HEK293 (cell line): ENCODE data around the gene ATP13A3.

Source experiments
- CTCF ChIA-PET: fragments of 350-600 bp; formaldehyde crosslinking; extraction: SDS; loops from one replicate; lab custom pipeline; 2021; ENCODE audit warnings: antibody characterized with exemption; lab: Yijun Ruan, JAX
- POLR2A ChIA-PET: fragments of 300-600 bp; formaldehyde crosslinking; extraction: SDS; loops from one replicate; lab custom pipeline; 2020; ENCODE audit warnings: antibody characterized with exemption, inconsistent platforms; lab: Yijun Ruan, JAX
- H3K27ac ChIP-seq: fragments of 200-500 bp; sonication (Bioruptor generic); 2 replicates; pipeline ENCODE4 v1.5.1; 2014; ENCODE audit warnings: low read depth, low read length, control low read depth, inconsistent platforms; ENCODE audit errors: extremely low read depth
- H3K36me3 ChIP-seq, 2 experiments: fragments of 200-500 bp in 1 of 2; sonication (Bioruptor generic) in 1 of 2; 1 replicate in 1 of 2; 2 replicates in 1 of 2; pipeline ENCODE4 v1.5.1; 2014 to 2017; ENCODE audit warnings: inconsistent platforms in 2 of 2, low read length in 2 of 2; ENCODE audit not compliant: control insufficient read depth in 2 of 2, insufficient read depth in 1 of 2
- H3K4me1 ChIP-seq: fragments of 200-500 bp; sonication (Bioruptor generic); 2 replicates; pipeline ENCODE4 v1.5.1; 2014; ENCODE audit warnings: mild to moderate bottlenecking, low read length, inconsistent platforms; ENCODE audit not compliant: control insufficient read depth, insufficient read depth
- H3K4me3 ChIP-seq: 2 replicates; pipeline ENCODE4 v1.5.1; 2011; ENCODE audit warnings: low read depth, mild to moderate bottlenecking, control low read depth, low read length, moderate library complexity
- H3K9me3 ChIP-seq: fragments of 200-500 bp; sonication (Bioruptor generic); 2 replicates; pipeline ENCODE4 v1.5.1; 2014; ENCODE audit warnings: low read depth, low read length, inconsistent platforms; ENCODE audit not compliant: control insufficient read depth, insufficient read depth
- FEZF1 ChIP-seq: fragments of 450-650 bp; formaldehyde crosslinking; IDR thresholded peaks from 2 replicates; pipeline ENCODE4 v1.5.1; 2016; ENCODE audit warnings: missing biosample characterization, missing genetic modification characterization
- OSR2 ChIP-seq: fragments of 450-650 bp; formaldehyde crosslinking; IDR thresholded peaks from 2 replicates; pipeline ENCODE4 v1.5.1; 2016; ENCODE audit warnings: missing biosample characterization, missing genetic modification characterization
- ZNF155 ChIP-seq: fragments of 450-650 bp; formaldehyde crosslinking; IDR thresholded peaks from 2 replicates; pipeline ENCODE4 v1.5.1; 2016; ENCODE audit warnings: missing biosample characterization, missing genetic modification characterization
- ZNF266 ChIP-seq: fragments of 450-650 bp; formaldehyde crosslinking; IDR thresholded peaks from 2 replicates; pipeline ENCODE4 v1.5.1; 2016; ENCODE audit warnings: missing biosample characterization, missing genetic modification characterization, low read depth
- ZNF37A ChIP-seq: fragments of 450-650 bp; IDR thresholded peaks from 2 replicates; pipeline ENCODE4 v1.5.1; 2018; ENCODE audit warnings: missing biosample characterization, missing genetic modification characterization
- ZNF391 ChIP-seq: fragments of 450-650 bp; formaldehyde crosslinking; IDR thresholded peaks from 2 replicates; pipeline ENCODE4 v1.5.1; 2016; ENCODE audit warnings: low read depth, missing biosample characterization, missing genetic modification characterization, borderline replicate concordance
- ZNF558 ChIP-seq: fragments of 450-650 bp; formaldehyde crosslinking; IDR thresholded peaks from 2 replicates; pipeline ENCODE4 v1.5.1; 2016; ENCODE audit warnings: missing biosample characterization, missing genetic modification characterization
- ZNF585B ChIP-seq: fragments of 450-650 bp; formaldehyde crosslinking; IDR thresholded peaks from 2 replicates; pipeline ENCODE4 v1.5.1; 2016; ENCODE audit warnings: missing biosample characterization, missing genetic modification characterization
- ZNF629 ChIP-seq: fragments of 450-650 bp; formaldehyde crosslinking; IDR thresholded peaks from 2 replicates; pipeline ENCODE4 v1.5.1; 2017; ENCODE audit warnings: missing biosample characterization, missing genetic modification characterization
- ZNF664 ChIP-seq: fragments of 450-650 bp; formaldehyde crosslinking; IDR thresholded peaks from 2 replicates; pipeline ENCODE4 v1.5.1; 2016; ENCODE audit warnings: missing biosample characterization, missing genetic modification characterization
- ZNF747 ChIP-seq: fragments of 450-650 bp; formaldehyde crosslinking; IDR thresholded peaks from 2 replicates; pipeline ENCODE4 v1.5.1; 2016; ENCODE audit warnings: missing biosample characterization, missing genetic modification characterization
- TF ChIP-seq, protein P1 (sequence below): fragments of 450-650 bp; formaldehyde crosslinking; IDR thresholded peaks from 2 replicates; pipeline ENCODE4 v1.5.1; 2017; ENCODE audit warnings: missing biosample characterization, missing genetic modification characterization
- TF ChIP-seq, protein P2 (sequence below): fragments of 450-650 bp; formaldehyde crosslinking; IDR thresholded peaks from 2 replicates; pipeline ENCODE4 v1.5.1; 2016; ENCODE audit warnings: missing biosample characterization, missing genetic modification characterization
- TF ChIP-seq, protein P3 (sequence below): fragments of 450-650 bp; formaldehyde crosslinking; IDR thresholded peaks from 2 replicates; pipeline ENCODE4 v1.5.1; 2016; ENCODE audit warnings: missing biosample characterization, missing genetic modification characterization

The ATP13A3 gene

DNA sequence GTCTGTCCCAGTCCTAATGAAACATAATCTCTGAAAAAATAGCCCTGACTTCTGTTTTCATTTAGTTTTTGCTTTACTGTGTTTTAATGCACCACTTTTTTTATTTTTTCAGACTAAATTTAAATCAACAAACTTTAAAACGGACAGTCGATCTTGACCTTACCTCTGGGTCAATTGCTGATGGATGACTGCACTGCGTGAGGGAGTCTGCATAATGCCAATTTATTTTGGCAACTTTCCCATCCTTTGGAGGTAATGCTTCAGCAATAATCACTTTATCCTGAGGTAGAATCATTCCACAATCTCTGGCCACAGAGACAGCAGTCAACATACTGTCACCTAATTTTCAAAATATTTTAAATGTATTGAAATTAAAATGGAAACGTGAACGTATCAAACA is 55.2 kb downstream of the ATP13A3 start:
- POLR2A ChIA-PET, result no interaction called here

DNA sequence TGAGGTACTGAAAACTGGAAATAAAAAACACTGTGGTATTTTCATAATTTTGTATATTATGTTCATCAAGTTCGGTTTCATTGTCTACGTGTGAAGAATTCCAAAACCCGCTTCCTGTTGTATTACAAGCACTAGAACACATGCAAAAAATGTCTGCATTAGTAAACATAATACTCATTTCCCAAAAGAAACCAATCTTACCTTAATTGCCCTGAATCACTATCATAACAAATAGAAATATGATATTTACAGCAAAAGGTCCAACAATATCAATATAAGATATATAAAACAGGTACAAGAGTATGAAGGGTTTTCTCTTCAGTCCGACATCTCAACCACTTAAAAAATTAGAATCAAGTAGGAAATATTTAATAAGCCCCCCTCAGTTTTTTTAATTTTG is 61.4 kb downstream of the ATP13A3 start:
- CTCF ChIA-PET, result no interaction called here
- POLR2A ChIA-PET, result no interaction called here
- no peak for TF ChIP-seq ZNF558 (tag by site-specific recombination)
- TF ChIP-seq, protein P1, sequence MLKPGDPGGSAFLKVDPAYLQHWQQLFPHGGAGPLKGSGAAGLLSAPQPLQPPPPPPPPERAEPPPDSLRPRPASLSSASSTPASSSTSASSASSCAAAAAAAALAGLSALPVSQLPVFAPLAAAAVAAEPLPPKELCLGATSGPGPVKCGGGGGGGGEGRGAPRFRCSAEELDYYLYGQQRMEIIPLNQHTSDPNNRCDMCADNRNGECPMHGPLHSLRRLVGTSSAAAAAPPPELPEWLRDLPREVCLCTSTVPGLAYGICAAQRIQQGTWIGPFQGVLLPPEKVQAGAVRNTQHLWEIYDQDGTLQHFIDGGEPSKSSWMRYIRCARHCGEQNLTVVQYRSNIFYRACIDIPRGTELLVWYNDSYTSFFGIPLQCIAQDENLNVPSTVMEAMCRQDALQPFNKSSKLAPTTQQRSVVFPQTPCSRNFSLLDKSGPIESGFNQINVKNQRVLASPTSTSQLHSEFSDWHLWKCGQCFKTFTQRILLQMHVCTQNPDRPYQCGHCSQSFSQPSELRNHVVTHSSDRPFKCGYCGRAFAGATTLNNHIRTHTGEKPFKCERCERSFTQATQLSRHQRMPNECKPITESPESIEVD (tag by site-specific recombination), result peak; percentile 55; the same call in 1 of the 2 replicates
- TF ChIP-seq ZNF629 (tag by site-specific recombination), result 0 out of 2 replicates have a peak, but pooled peaks have one; percentile 9
- peaks cover 10% of the 10 kb centered on the region for H3K4me1 ChIP-seq
- no peak overlapping the region for H3K4me3 ChIP-seq
- peaks cover 26 to 73% of the 10 kb centered on the region in 2 experiments for H3K36me3 ChIP-seq
- no peak overlapping the region for H3K27ac ChIP-seq
- H3K9me3 ChIP-seq, result no peaks in the 10 kb centered on the region

More for the DNA sequence above, 55.2 kb downstream of the ATP13A3 start:
- Histone ChIP-seq H3K4me3 (no peak overlapping the region), H3K4me1 (peaks cover 8% of the 10 kb centered on the region; the same call in 1 of the 2 replicates), H3K9me3 (no peaks in the 10 kb centered on the region), H3K27ac (no peak overlapping the region), H3K36me3 (peaks cover 20 to 85% of the 10 kb centered on the region in 2 experiments)
- CTCF ChIA-PET, result no interaction called here
- no peak for TF ChIP-seq ZNF747 (tag by site-specific recombination)
- peak; percentile 26; the same call in 1 of the 2 replicates for TF ChIP-seq FEZF1 (tag by site-specific recombination)
- TF ChIP-seq, protein P1 (tag by site-specific recombination), result peak; percentile 69
- no peak for TF ChIP-seq ZNF391 (tag by site-specific recombination)

DNA sequence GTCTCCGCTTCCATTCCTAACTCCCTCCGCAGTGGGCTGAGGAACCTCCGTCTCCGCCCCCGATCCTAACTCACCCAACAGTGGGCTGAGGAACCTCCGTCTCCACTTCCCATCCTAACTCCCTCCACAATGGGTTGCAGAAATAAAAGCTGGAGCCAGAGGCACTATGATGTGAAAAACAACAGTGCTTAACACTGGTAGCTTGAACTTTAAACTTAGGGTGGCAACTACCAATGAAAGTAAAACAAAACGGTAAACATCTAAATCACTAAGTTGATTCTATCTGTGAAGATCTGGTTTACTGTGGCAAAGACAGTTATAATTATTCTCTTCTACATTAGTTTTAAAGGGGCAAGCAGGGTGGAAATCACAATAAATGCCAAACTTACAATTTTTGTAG is 61.8 kb downstream of the ATP13A3 start:
- no peaks in the 10 kb centered on the region for H3K9me3 ChIP-seq
- H3K4me3 ChIP-seq, result no peak overlapping the region
- TF ChIP-seq ZNF585B (tag by site-specific recombination) (no peak), ZNF664 (tag by site-specific recombination) (no peak)
- ChIA-PET POLR2A (no interaction called here), CTCF (no interaction called here)
- peaks cover 26 to 73% of the 10 kb centered on the region in 2 experiments for H3K36me3 ChIP-seq
- H3K4me1 ChIP-seq, result peaks cover 10% of the 10 kb centered on the region
- H3K27ac ChIP-seq, result no peak overlapping the region

DNA sequence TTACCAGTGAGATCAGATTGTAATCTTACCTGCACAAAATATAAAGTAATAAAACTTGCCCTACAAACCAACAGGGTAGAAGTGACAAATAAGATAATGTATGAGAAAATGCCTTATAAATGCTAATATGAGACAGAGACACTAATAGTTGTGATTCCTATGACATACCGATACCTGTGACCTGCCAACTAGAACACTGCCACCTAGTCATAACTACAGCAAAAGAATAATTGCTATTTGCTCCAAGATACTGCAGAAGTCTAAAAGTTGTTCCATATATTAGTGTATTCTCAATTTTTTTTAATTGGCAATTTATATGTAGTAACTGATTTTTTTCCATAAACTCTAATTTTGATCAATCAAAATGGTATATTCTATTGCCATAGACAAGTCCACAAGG is 62.4 kb downstream of the ATP13A3 start:
- peaks cover 23 to 73% of the 10 kb centered on the region in 2 experiments for H3K36me3 ChIP-seq
- no peak overlapping the region for H3K4me3 ChIP-seq
- ChIA-PET POLR2A (no interaction called here), CTCF (no interaction called here)
- peaks cover 10% of the 10 kb centered on the region for H3K4me1 ChIP-seq
- no peaks in the 10 kb centered on the region for H3K9me3 ChIP-seq
- TF ChIP-seq ZNF266, result no peak
- no peak overlapping the region for H3K27ac ChIP-seq

DNA sequence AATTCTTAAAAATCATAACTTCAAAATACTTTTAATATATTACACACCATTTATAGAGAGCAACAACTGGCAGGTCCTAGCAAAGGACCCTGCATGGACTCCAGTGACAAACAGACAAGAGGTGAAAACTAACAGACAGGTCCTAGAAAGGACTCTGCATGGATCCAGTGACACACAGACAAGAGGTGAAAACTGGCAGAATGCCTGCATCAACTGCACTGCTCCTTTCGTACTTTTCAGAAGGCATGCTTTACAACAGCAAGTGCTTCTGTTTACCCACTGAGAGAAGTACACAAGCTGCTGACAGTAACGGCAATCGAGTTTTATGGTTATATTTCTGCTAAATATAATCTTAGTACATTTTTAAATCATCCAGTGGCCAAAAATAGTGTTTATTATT is 63.5 kb downstream of the ATP13A3 start:
- ChIA-PET POLR2A (no interaction called here), CTCF (no interaction called here)
- Histone ChIP-seq H3K4me3 (no peak overlapping the region), H3K4me1 (peaks cover 10% of the 10 kb centered on the region), H3K9me3 (no peaks in the 10 kb centered on the region), H3K27ac (no peak overlapping the region), H3K36me3 (peaks cover 14 to 76% of the 10 kb centered on the region in 2 experiments)
- TF ChIP-seq ZNF37A (no peak), OSR2 (tag by site-specific recombination) (peak; percentile 53; the same call in 1 of the 2 replicates), ZNF155 (tag by site-specific recombination) (no peak)
- TF ChIP-seq, protein P1 (tag by site-specific recombination), result 0 out of 2 replicates have a peak, but pooled peaks have one; percentile 13
- TF ChIP-seq, protein P2, sequence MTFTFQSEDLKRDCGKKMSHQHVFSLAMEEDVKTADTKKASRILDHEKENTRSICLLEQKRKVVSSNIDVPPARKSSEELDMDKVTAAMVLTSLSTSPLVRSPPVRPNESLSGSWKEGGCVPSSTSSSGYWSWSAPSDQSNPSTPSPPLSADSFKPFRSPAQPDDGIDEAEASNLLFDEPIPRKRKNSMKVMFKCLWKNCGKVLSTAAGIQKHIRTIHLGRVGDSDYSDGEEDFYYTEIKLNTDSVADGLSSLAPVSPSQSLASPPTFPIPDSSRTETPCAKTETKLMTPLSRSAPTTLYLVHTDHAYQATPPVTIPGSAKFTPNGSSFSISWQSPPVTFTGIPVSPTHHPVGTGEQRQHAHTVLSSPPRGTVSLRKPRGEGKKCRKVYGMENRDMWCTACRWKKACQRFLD (tag by site-specific recombination), result no peak
- TF ChIP-seq, protein P3, sequence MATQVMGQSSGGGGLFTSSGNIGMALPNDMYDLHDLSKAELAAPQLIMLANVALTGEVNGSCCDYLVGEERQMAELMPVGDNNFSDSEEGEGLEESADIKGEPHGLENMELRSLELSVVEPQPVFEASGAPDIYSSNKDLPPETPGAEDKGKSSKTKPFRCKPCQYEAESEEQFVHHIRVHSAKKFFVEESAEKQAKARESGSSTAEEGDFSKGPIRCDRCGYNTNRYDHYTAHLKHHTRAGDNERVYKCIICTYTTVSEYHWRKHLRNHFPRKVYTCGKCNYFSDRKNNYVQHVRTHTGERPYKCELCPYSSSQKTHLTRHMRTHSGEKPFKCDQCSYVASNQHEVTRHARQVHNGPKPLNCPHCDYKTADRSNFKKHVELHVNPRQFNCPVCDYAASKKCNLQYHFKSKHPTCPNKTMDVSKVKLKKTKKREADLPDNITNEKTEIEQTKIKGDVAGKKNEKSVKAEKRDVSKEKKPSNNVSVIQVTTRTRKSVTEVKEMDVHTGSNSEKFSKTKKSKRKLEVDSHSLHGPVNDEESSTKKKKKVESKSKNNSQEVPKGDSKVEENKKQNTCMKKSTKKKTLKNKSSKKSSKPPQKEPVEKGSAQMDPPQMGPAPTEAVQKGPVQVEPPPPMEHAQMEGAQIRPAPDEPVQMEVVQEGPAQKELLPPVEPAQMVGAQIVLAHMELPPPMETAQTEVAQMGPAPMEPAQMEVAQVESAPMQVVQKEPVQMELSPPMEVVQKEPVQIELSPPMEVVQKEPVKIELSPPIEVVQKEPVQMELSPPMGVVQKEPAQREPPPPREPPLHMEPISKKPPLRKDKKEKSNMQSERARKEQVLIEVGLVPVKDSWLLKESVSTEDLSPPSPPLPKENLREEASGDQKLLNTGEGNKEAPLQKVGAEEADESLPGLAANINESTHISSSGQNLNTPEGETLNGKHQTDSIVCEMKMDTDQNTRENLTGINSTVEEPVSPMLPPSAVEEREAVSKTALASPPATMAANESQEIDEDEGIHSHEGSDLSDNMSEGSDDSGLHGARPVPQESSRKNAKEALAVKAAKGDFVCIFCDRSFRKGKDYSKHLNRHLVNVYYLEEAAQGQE (tag by site-specific recombination), result no peak
